ENCODE measurements around the gene CCDC190. TPM values are rescaled to one million over a fixed set of nuclear protein-coding genes. Genes with fewer than 3 reads are reported as not detected.

Gene CCDC190
- total and polyA plus RNA-seq, 2 of the 13 experiments (the other 11 are each of a cell fraction or from before 2014, with no cell fraction given): not detected

- Histone ChIP-seq H3K4me3 (replicated peaks in 1 of 3; ENCODE audit: insufficient read depth in 1 of 3, low read depth in 2 of 3, low read length in 3 of 3) (no peak overlapping the region), H3K27ac (ENCODE audit: extremely low read length, insufficient read depth, low read length) (no peak overlapping the region), H3K4me1 (ENCODE audit: insufficient read depth, low read length) (peaks cover 8% of the 10 kb centered on the region), H4K20me1 (ENCODE audit: insufficient read depth, low read length) (no peaks in the 10 kb centered on the region), H2AFZ (ENCODE audit: low read length) (no peak overlapping the region), H3K4me2 (ENCODE audit: low read depth, low read length) (no peak overlapping the region), H3K27me3 (ENCODE audit: control insufficient read depth in 1 of 2, insufficient read depth in 2 of 2, low read length in 2 of 2) (peaks cover 0 to 14% of the 10 kb centered on the region in 2 experiments; a peak in 2 of 5 replicates), H3K9me3 (ENCODE audit: low read length) (no peaks in the 10 kb centered on the region), H3K9ac (ENCODE audit: insufficient read depth, low read depth, low read length) (no peak overlapping the region), H3K79me2 (ENCODE audit: insufficient read depth, low read length) (no peaks in the 10 kb centered on the region), H3K36me3 (replicated peaks in 1 of 2; ENCODE audit: control insufficient read depth in 1 of 2, insufficient read depth in 2 of 2, low read length in 2 of 2) (no peaks in the 10 kb centered on the region)
- 6% methylated on average over 1 of the region's 1 CpG for WGBS (ENCODE audit: low lambda C conversion rate)
- ChIA-PET CTCF (ENCODE audit: low intra/inter-chr PET ratio, low total read pairs) (no interaction called here), POLR2A (no interaction called here)
- intact Hi-C loops (cut with micrococcal nuclease; ENCODE audit: unreplicated experiment) (no loop called here), in situ Hi-C loops (cut with HindIII; ENCODE audit: extremely low pct_ligation_motif_present, low pct_unique_long_range_greater_than_20kb) (loop anchor here (10.0 kb wide), 1 partner anchor 190 kb away; no protein-coding TSS in a partner anchor)
- TF ChIP-seq ZNF543 (CRISPR knock-in tag; IDR thresholded peaks at IDR 0.05) (no peak), GMEB1 (CRISPR knock-in tag; IDR thresholded peaks at IDR 0.05; ENCODE audit: borderline replicate concordance) (no peak), ZNF570 (CRISPR knock-in tag; IDR thresholded peaks at IDR 0.05; ENCODE audit: borderline replicate concordance) (no peak), NR2F1 (CRISPR knock-in tag; IDR thresholded peaks at IDR 0.05) (no peak), CAMTA2 (CRISPR knock-in tag; IDR thresholded peaks at IDR 0.05; ENCODE audit: borderline replicate concordance) (no peak), KDM4B (CRISPR knock-in tag; IDR thresholded peaks at IDR 0.05) (no peak), RFX5 (IDR thresholded peaks at IDR 0.05; ENCODE audit: low read depth, low read length) (no peak), HNF1A (IDR thresholded peaks at IDR 0.05; ENCODE audit: low read depth) (no peak), HNF1A (CRISPR knock-in tag; IDR thresholded peaks at IDR 0.05; ENCODE audit: borderline replicate concordance) (no peak), REL (CRISPR knock-in tag; conservative IDR thresholded peaks at IDR 0.05) (no peak), REXO4 (CRISPR knock-in tag; IDR thresholded peaks at IDR 0.05; ENCODE audit: borderline replicate concordance) (no peak), ZC3H13 (CRISPR knock-in tag; IDR thresholded peaks at IDR 0.05) (no peak), ARNT (IDR thresholded peaks at IDR 0.05) (no peak)
- TF ChIP-seq, protein P1, sequence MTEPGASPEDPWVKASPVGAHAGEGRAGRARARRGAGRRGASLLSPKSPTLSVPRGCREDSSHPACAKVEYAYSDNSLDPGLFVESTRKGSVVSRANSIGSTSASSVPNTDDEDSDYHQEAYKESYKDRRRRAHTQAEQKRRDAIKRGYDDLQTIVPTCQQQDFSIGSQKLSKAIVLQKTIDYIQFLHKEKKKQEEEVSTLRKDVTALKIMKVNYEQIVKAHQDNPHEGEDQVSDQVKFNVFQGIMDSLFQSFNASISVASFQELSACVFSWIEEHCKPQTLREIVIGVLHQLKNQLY (CRISPR knock-in tag; IDR thresholded peaks at IDR 0.05): no peak
- TF ChIP-seq, protein P2, sequence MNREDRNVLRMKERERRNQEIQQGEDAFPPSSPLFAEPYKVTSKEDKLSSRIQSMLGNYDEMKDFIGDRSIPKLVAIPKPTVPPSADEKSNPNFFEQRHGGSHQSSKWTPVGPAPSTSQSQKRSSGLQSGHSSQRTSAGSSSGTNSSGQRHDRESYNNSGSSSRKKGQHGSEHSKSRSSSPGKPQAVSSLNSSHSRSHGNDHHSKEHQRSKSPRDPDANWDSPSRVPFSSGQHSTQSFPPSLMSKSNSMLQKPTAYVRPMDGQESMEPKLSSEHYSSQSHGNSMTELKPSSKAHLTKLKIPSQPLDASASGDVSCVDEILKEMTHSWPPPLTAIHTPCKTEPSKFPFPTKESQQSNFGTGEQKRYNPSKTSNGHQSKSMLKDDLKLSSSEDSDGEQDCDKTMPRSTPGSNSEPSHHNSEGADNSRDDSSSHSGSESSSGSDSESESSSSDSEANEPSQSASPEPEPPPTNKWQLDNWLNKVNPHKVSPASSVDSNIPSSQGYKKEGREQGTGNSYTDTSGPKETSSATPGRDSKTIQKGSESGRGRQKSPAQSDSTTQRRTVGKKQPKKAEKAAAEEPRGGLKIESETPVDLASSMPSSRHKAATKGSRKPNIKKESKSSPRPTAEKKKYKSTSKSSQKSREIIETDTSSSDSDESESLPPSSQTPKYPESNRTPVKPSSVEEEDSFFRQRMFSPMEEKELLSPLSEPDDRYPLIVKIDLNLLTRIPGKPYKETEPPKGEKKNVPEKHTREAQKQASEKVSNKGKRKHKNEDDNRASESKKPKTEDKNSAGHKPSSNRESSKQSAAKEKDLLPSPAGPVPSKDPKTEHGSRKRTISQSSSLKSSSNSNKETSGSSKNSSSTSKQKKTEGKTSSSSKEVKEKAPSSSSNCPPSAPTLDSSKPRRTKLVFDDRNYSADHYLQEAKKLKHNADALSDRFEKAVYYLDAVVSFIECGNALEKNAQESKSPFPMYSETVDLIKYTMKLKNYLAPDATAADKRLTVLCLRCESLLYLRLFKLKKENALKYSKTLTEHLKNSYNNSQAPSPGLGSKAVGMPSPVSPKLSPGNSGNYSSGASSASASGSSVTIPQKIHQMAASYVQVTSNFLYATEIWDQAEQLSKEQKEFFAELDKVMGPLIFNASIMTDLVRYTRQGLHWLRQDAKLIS (CRISPR knock-in tag; IDR thresholded peaks at IDR 0.05): no peak
- no TSS peak for BruUV-seq (replicated peaks)
- no peak for DNase-seq (ENCODE audit: low spot score)
- no peak for FAIRE-seq
- ATAC-seq: no peak
Observed at GRCh38 chr1:162884831-162885230, 23.9 kb upstream of the CCDC190 start.
